Forelimb muscle (tissue), 1 donor: ENCODE results near the gene APBA1. TPM values are rescaled to one million over a fixed set of nuclear protein-coding genes. Genes with fewer than 3 reads are reported as not detected.
"Not testable (repeated sequence)": the region's sequence is repeated elsewhere in the genome, so short reads cannot be mapped to it uniquely, and the experiment has no call there.

Experiments used
- DNase-seq: peaks from one replicate; pipeline ENCODE4 v3.0.0-alpha.2; 2013; ENCODE audit warnings: low read depth
- polyA plus RNA-seq: library from polyadenylated mRNA; unstranded; fragments of 120-200 nt; gene quantifications from one replicate; pipeline ENCODE4 v1.2.1, GENCODE V29; 2013; ENCODE audit not compliant: insufficient read length

APBA1 gene
- polyA plus RNA-seq, 1 donor, result 5.3 TPM

- DNase-seq, result no peak
Observed at GRCh38 chr9:69443178-69443577, 229.0 kb downstream of the APBA1 start.

- no peak for DNase-seq
Observed at GRCh38 chr9:69442486-69442885, 229.7 kb downstream of the APBA1 start.

- not testable (repeated sequence) for DNase-seq
Observed at GRCh38 chr9:69440254-69440955, 231.8 kb downstream of the APBA1 start.

GRCh38 chr9:69439654-69440053 lies 232.5 kb downstream of the APBA1 start:
- DNase-seq, result not testable (repeated sequence)

- no peak for DNase-seq
Observed at GRCh38 chr9:69433968-69434367, 238.2 kb downstream of the APBA1 start.

GRCh38 chr9:69433392-69433791 lies 238.8 kb downstream of the APBA1 start:
- no peak for DNase-seq

- DNase-seq, result no peak
Observed at GRCh38 chr9:69432623-69433022, 239.5 kb downstream of the APBA1 start.

GRCh38 chr9:69431777-69432176 lies 240.4 kb downstream of the APBA1 start:
- no peak for DNase-seq

DNA sequence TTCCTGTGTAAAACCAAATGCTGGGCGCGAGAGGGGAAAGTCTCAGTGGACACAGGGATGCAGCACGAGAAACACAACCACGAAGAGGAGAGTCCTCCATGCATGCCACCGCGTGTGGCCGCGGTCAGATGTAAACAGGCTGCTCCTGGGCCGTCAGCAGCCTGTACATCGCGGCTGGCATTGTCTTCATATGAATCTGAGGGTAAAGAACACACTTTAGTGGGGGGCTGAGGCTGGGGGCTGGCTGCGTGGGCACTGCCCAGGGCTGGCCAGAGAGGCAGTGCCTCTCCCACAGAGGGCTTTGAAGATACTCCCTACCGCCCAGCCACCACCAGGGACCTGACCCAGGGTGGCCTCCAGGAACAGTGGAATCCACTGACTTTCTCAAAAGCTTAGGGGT lies 241.0 kb downstream of the APBA1 start:
- no peak for DNase-seq

DNA sequence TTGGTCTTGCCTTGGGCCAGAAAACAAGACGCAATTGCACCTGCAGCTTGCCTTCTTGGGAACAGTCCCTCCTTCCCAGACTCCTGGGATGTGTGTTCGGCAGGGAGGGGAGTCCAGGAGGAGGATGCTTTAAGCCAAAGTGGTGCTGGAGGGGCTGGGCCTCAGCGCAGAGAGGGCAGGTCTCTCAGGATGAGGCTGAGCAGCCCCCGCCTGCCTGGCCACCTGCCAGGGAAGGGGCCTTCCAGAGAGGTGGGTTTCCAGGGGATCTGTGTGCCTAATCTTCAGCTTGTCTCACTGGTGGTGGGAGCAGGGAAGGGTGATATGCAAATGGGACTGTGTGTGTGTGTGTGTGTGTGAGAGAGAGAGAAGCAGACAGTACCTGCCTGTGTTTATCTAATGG lies 242.0 kb downstream of the APBA1 start:
- DNase-seq, result no peak

- no peak for DNase-seq
Observed at GRCh38 chr9:69429281-69429680, 242.9 kb downstream of the APBA1 start.

GRCh38 chr9:69428017-69428785 lies 244.0 kb downstream of the APBA1 start:
- no peak for DNase-seq

- DNase-seq, result no peak
Observed at GRCh38 chr9:69427286-69427685, 244.9 kb downstream of the APBA1 start.

DNA sequence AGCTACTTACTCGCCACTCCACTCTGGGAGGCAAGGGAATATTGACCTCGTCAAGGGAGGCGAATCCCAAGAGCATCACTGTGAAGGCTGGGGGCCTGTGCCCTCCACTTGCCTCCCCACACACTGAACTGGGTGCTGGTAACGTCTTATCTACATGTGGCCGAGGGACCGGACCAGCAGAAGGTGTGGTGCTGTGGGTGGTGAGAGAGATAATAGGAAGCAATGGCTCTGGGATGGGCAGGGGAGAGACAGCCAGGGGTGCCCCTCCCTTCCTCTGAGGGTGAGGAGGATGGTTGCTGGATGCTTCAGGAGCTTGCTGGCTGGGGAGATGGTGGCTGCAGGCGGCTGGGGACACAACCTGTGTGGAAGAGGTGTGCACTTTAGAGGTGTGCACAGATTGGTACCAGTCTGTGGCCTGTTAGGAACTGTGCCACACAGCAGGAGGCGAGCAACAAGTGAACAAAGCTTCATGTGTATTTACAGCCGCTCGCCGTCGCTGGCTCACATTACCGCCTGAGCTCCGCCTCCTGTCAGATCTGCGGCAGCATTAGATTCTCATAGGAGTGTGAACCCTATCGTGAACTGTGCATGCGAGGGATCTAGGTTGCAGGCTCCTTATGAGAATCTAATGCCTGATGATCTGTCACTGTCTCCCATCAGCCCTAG lies 246.9 kb downstream of the APBA1 start:
- no peak for DNase-seq

DNA sequence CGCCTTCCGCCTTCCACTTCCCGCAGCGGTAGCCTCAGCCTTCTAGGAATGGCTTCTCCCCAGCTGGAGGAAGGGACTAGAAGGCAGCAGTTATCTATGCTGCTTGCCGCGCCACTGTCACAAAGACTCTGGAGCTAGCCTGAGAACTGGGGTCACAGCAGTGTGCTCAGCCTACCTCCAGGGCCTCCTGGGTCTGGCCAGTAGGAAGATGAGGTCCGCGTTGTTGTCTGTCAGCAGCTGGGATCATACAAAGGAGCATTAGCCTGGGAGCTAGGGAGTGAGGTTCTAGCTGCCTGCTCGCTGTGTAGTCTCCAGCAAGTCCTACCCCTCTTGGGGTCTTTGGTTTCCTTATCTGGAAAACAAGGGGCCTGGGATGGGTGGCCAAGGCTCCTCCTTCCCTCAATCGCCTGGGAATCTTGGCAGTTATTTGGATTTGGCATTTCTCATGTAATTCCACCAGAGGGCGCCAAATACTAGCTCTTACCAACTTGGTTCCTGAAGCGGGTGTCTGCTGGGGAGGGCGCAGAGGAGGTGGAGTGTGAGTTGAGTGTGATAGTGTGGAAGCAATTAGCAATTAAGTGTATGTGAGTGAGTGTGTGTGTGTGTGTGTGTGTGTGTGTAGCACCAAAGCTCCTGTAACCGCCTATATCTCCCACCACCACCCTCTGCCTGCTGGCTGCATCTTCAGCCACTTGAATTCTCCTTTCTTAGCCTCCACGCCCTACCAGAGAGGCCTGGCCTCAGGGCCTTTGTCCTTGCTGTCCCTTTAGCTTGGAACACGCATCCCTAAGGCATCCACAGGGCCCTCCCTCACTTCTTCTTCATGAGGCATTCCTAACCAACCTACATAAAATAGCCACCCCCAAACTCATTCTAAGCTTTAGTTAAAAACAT lies 250.0 kb downstream of the APBA1 start:
- peak; percentile 20 for DNase-seq

DNA sequence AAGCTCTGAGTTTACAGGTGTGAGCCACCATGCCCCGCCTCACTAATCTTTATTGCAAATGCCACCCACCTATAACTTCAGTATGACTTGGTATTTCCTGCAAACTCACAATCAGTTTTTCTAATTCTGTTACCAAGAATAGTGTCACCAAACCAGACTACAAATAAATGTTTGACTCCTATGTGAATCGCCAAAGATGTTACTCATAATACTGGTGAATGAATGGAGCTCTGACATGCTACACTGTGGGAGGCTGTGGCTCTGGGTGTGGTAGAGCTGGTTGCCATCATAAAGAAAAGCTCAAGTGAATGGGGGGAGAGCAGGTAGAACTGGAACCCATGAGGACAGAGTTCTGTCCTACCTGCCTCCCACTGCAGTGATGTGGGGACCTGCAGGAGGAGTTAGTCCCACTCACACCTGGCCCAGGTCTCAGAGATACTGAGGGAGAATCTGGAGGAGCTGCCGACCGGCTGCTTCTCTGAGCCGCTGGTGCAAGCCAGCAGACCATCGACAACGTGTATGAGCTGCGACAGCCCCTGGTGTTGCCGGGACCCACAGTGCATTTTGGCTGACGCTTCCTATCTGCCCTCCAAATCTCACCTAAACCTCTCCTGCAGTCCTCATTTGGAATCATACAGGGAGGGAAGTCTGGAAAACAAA lies 251.4 kb downstream of the APBA1 start:
- no peak for DNase-seq

GRCh38 chr9:69412741-69413150 lies 259.4 kb downstream of the APBA1 start:
- no peak for DNase-seq

GRCh38 chr9:69411931-69412740 lies 260.0 kb downstream of the APBA1 start:
- no peak for DNase-seq

DNA sequence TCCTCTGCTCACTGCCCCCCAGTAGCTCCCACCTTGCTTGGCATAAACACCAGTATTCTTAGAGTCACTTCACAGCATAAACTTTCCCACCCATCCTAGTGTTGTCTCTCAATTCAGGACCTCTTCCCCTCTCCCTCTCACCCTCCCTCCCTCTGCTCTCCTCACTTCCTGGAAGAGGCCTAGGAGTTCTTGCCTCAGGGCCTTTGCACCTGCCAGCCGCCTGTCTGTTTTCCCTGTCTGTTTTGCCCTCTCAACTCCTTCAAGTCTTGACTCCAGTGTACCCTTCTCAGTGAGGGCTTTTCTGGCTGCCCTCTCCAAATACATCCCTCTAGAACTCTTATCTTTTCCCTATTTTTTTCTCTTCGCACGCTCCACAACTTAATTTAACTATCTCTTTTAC lies 260.9 kb downstream of the APBA1 start:
- no peak for DNase-seq

- DNase-seq, result not testable (repeated sequence)
Observed at GRCh38 chr9:69409936-69410335, 262.2 kb downstream of the APBA1 start.
